BLaER1 (cell line): ENCODE data around the gene PGLYRP4.

Source experiments
- H3K27ac ChIP-seq: shearing (Covaris generic); formaldehyde crosslinking; 2 replicates; pipeline ENCODE4 v1.8.1; 2022
- H3K27me3 ChIP-seq: shearing (Covaris generic); formaldehyde crosslinking; 2 replicates; pipeline ENCODE4 v1.8.1; 2022
- H3K36me3 ChIP-seq: shearing (Covaris generic); formaldehyde crosslinking; 2 replicates; pipeline ENCODE4 v1.8.1; 2022
- H3K4me1 ChIP-seq: shearing (Covaris generic); formaldehyde crosslinking; 2 replicates; pipeline ENCODE4 v1.8.1; 2022
- H3K4me2 ChIP-seq: shearing (Covaris generic); formaldehyde crosslinking; 2 replicates; pipeline ENCODE4 v1.8.1; 2022
- H3K4me3 ChIP-seq: shearing (Covaris generic); formaldehyde crosslinking; 2 replicates; pipeline ENCODE4 v1.8.1; 2022
- H3K9ac ChIP-seq: shearing (Covaris generic); formaldehyde crosslinking; 2 replicates; pipeline ENCODE4 v1.8.1; 2022
- H3K9me3 ChIP-seq: shearing (Covaris generic); formaldehyde crosslinking; 2 replicates; pipeline ENCODE4 v1.8.1; 2022
- H4K20me1 ChIP-seq: shearing (Covaris generic); formaldehyde crosslinking; 2 replicates; pipeline ENCODE4 v1.8.1; 2022
- Cebpa-rat ChIP-seq: shearing (Covaris generic); IDR thresholded peaks from 2 replicates; pipeline ENCODE4 v1.8.1; 2022

The PGLYRP4 gene

GRCh38 chr1:153364156-153364555, 15.5 kb upstream of the PGLYRP4 start:
- no peak overlapping the region for H3K9ac ChIP-seq
- no peaks in the 10 kb centered on the region for H3K36me3 ChIP-seq
- no peaks in the 10 kb centered on the region for H4K20me1 ChIP-seq
- H3K4me3 ChIP-seq: no peak overlapping the region
- no peak overlapping the region for H3K4me2 ChIP-seq
- H3K27me3 ChIP-seq: no peaks in the 10 kb centered on the region
- H3K9me3 ChIP-seq: no peaks in the 10 kb centered on the region
- H3K27ac ChIP-seq: no peak overlapping the region
- 0 out of 2 replicates have a peak, but pooled peaks cover 4% of the 10 kb centered on the region for H3K4me1 ChIP-seq
- no peak for TF ChIP-seq Cebpa-rat

GRCh38 chr1:153363641-153364040, 15.0 kb upstream of the PGLYRP4 start:
- H3K9ac ChIP-seq: no peak overlapping the region
- H3K36me3 ChIP-seq: no peaks in the 10 kb centered on the region
- TF ChIP-seq Cebpa-rat: no peak
- no peaks in the 10 kb centered on the region for H4K20me1 ChIP-seq
- H3K4me1 ChIP-seq: 0 out of 2 replicates have a peak, but pooled peaks cover 4% of the 10 kb centered on the region
- H3K27ac ChIP-seq: no peak overlapping the region
- H3K4me2 ChIP-seq: no peak overlapping the region
- no peaks in the 10 kb centered on the region for H3K9me3 ChIP-seq
- no peaks in the 10 kb centered on the region for H3K27me3 ChIP-seq
- no peak overlapping the region for H3K4me3 ChIP-seq

GRCh38 chr1:153362187-153362775, 13.6 kb upstream of the PGLYRP4 start:
- no peak overlapping the region for H3K4me3 ChIP-seq
- no peak overlapping the region for H3K27ac ChIP-seq
- H3K36me3 ChIP-seq: no peaks in the 10 kb centered on the region
- H3K9ac ChIP-seq: no peak overlapping the region
- no peaks in the 10 kb centered on the region for H4K20me1 ChIP-seq
- no peak overlapping the region for H3K4me2 ChIP-seq
- TF ChIP-seq Cebpa-rat: no peak
- H3K27me3 ChIP-seq: no peaks in the 10 kb centered on the region
- H3K9me3 ChIP-seq: no peaks in the 10 kb centered on the region
- H3K4me1 ChIP-seq: peaks cover 12% of the 10 kb centered on the region

GRCh38 chr1:153361480-153362109, 13.0 kb upstream of the PGLYRP4 start:
- no peaks in the 10 kb centered on the region for H3K9me3 ChIP-seq
- no peak overlapping the region for H3K9ac ChIP-seq
- no peaks in the 10 kb centered on the region for H4K20me1 ChIP-seq
- H3K4me3 ChIP-seq: no peak overlapping the region
- H3K27ac ChIP-seq: no peak overlapping the region
- no peaks in the 10 kb centered on the region for H3K27me3 ChIP-seq
- peaks cover 18% of the 10 kb centered on the region for H3K4me1 ChIP-seq
- no peak overlapping the region for H3K4me2 ChIP-seq
- no peaks in the 10 kb centered on the region for H3K36me3 ChIP-seq
- TF ChIP-seq Cebpa-rat: no peak

GRCh38 chr1:153360592-153361479, 12.2 kb upstream of the PGLYRP4 start:
- Histone ChIP-seq H3K4me3 (no peak overlapping the region), H3K9ac (no peak overlapping the region), H4K20me1 (no peaks in the 10 kb centered on the region), H3K36me3 (no peaks in the 10 kb centered on the region), H3K27ac (no peak overlapping the region), H3K27me3 (no peaks in the 10 kb centered on the region), H3K9me3 (no peaks in the 10 kb centered on the region), H3K4me1 (peaks cover 18% of the 10 kb centered on the region), H3K4me2 (no peak overlapping the region)
- TF ChIP-seq Cebpa-rat: no peak

- Histone ChIP-seq H3K4me3 (no peak overlapping the region), H3K9me3 (no peaks in the 10 kb centered on the region), H3K9ac (no peak overlapping the region), H3K4me1 (peaks cover 18% of the 10 kb centered on the region), H3K27ac (no peak overlapping the region), H3K27me3 (no peaks in the 10 kb centered on the region), H3K4me2 (no peak overlapping the region), H4K20me1 (no peaks in the 10 kb centered on the region), H3K36me3 (no peaks in the 10 kb centered on the region)
- TF ChIP-seq Cebpa-rat: no peak
Measured at GRCh38 chr1:153360190-153360589, 11.5 kb upstream of the PGLYRP4 start.

GRCh38 chr1:153359241-153359640, 10.6 kb upstream of the PGLYRP4 start:
- no peaks in the 10 kb centered on the region for H3K36me3 ChIP-seq
- no peak overlapping the region for H3K9ac ChIP-seq
- no peaks in the 10 kb centered on the region for H3K9me3 ChIP-seq
- H3K4me2 ChIP-seq: no peak overlapping the region
- TF ChIP-seq Cebpa-rat: no peak
- no peak overlapping the region for H3K27ac ChIP-seq
- H4K20me1 ChIP-seq: no peaks in the 10 kb centered on the region
- no peaks in the 10 kb centered on the region for H3K27me3 ChIP-seq
- H3K4me1 ChIP-seq: peaks cover 18% of the 10 kb centered on the region
- no peak overlapping the region for H3K4me3 ChIP-seq

- Histone ChIP-seq H3K4me2 (no peak overlapping the region), H3K4me3 (no peak overlapping the region), H3K9ac (no peak overlapping the region), H3K4me1 (peaks cover 18% of the 10 kb centered on the region), H4K20me1 (no peaks in the 10 kb centered on the region), H3K36me3 (no peaks in the 10 kb centered on the region), H3K27ac (no peak overlapping the region), H3K9me3 (no peaks in the 10 kb centered on the region), H3K27me3 (no peaks in the 10 kb centered on the region)
- no peak for TF ChIP-seq Cebpa-rat
Measured at GRCh38 chr1:153358691-153358975, 10.0 kb upstream of the PGLYRP4 start.

GRCh38 chr1:153357853-153358690, 9.4 kb upstream of the PGLYRP4 start, which contains the start of gene S100A9:
TSS of gene S100A9 (plus strand) at chr1:153357854. CDS start at chr1:153358284, 430 bp downstream.
- Histone ChIP-seq H3K9ac (no peak within 1 kb of the TSS), H3K4me1 (peaks cover 22% of the 10 kb centered on the region), H3K27ac (no peak within 1 kb of the TSS), H4K20me1 (no peaks in the 10 kb centered on the region), H3K9me3 (no peaks in the 10 kb centered on the region), H3K27me3 (no peaks in the 10 kb centered on the region), H3K4me2 (peak within 1 kb of the TSS; percentile 57), H3K4me3 (no peak within 1 kb of the TSS), H3K36me3 (no peaks in the 10 kb centered on the region)
- TF ChIP-seq Cebpa-rat: no peak
